Loucy (cell line): ENCODE results near the gene SND1.

ENCODE experiments used
- EZH2phosphoT487 ChIP-seq: fragments of 200-600 bp; IDR thresholded peaks from 2 replicates; pipeline ENCODE4 v1.6.1; 2018; ENCODE audit warnings: antibody characterized with exemption, mild to moderate bottlenecking, moderate library complexity, borderline replicate concordance
- TF ChIP-seq, protein P1 (sequence below): fragments of 200-600 bp; sonication (generic); conservative IDR thresholded peaks from 2 replicates; pipeline ENCODE4 v1.5.1; 2014; ENCODE audit warnings: mild to moderate bottlenecking, antibody characterized with exemption, low read length

DNA sequence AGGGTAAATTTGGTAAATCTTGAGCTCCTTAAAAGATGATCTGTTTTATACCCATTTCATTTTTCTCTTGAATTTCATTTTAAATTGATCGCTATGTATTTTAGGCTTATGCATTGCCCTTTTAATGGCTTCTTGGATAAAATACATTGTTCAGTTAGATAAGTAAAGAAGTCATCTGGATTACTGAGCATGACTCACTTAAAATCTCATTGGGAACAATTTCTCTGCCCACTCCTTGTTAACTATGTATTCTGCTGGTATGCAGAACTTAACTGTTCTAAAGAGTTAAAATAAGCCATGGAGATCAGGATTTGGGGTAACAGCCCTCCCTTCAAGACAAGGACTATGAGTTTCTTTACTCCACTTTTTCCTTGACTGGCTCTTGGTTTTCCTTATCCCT lies 134.2 kb downstream of the SND1 start:
- TF ChIP-seq, protein P1, sequence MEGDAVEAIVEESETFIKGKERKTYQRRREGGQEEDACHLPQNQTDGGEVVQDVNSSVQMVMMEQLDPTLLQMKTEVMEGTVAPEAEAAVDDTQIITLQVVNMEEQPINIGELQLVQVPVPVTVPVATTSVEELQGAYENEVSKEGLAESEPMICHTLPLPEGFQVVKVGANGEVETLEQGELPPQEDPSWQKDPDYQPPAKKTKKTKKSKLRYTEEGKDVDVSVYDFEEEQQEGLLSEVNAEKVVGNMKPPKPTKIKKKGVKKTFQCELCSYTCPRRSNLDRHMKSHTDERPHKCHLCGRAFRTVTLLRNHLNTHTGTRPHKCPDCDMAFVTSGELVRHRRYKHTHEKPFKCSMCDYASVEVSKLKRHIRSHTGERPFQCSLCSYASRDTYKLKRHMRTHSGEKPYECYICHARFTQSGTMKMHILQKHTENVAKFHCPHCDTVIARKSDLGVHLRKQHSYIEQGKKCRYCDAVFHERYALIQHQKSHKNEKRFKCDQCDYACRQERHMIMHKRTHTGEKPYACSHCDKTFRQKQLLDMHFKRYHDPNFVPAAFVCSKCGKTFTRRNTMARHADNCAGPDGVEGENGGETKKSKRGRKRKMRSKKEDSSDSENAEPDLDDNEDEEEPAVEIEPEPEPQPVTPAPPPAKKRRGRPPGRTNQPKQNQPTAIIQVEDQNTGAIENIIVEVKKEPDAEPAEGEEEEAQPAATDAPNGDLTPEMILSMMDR, result no peak
- TF ChIP-seq EZH2phosphoT487, result no peak
